Measurements from ENCODE around the gene ARMC6. TPM values are rescaled to one million over a fixed set of nuclear protein-coding genes. Genes with fewer than 3 reads are reported as not detected.
A peak's percentile ranks its signal among the peaks of the same experiment; 100 is the strongest.
"Not testable (repeated sequence)": the region's sequence is repeated elsewhere in the genome, so short reads cannot be mapped to it uniquely, and the experiment has no call there.

ARMC6 gene
- total RNA-seq, 1 donor from 2014 or later, result 27.0 TPM

DNA sequence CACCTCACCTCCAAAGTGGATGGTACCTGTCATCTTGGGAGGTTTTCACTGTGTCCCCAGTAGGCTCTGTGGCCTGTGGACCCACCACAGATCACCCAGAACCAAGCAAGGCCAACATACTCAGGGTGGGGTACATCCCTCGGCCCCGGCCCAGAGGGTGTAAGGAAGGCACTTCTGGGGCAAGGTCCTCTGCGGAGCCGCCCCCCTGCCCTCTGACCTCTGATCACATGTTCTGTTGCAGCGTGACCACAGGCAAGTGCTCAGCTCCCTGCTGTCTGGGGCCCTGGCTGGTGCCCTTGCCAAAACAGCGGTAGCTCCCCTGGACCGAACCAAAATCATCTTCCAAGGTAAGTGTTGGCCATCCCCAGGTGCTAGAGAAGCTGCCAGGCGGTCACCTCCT is 68.1 kb downstream of the ARMC6 start:
- Mint-ChIP-seq H3K9me3 (ENCODE audit: unreplicated experiment) (no peaks in the 10 kb centered on the region), H3K36me3 (ENCODE audit: unreplicated experiment) (peaks cover 3% of the 10 kb centered on the region), H3K27ac (ENCODE audit: unreplicated experiment) (no peak overlapping the region), H3K4me1 (ENCODE audit: unreplicated experiment) (peaks cover 15% of the 10 kb centered on the region), H3K27me3 (ENCODE audit: unreplicated experiment) (no peaks in the 10 kb centered on the region), H3K4me3 (ENCODE audit: unreplicated experiment) (no peak overlapping the region)
- DNase-seq (ENCODE audit: extremely low spot score, unreplicated experiment), result no peak
- TF ChIP-seq, protein P1, sequence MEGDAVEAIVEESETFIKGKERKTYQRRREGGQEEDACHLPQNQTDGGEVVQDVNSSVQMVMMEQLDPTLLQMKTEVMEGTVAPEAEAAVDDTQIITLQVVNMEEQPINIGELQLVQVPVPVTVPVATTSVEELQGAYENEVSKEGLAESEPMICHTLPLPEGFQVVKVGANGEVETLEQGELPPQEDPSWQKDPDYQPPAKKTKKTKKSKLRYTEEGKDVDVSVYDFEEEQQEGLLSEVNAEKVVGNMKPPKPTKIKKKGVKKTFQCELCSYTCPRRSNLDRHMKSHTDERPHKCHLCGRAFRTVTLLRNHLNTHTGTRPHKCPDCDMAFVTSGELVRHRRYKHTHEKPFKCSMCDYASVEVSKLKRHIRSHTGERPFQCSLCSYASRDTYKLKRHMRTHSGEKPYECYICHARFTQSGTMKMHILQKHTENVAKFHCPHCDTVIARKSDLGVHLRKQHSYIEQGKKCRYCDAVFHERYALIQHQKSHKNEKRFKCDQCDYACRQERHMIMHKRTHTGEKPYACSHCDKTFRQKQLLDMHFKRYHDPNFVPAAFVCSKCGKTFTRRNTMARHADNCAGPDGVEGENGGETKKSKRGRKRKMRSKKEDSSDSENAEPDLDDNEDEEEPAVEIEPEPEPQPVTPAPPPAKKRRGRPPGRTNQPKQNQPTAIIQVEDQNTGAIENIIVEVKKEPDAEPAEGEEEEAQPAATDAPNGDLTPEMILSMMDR (IDR thresholded peaks at IDR 0.05), result no peak

DNA sequence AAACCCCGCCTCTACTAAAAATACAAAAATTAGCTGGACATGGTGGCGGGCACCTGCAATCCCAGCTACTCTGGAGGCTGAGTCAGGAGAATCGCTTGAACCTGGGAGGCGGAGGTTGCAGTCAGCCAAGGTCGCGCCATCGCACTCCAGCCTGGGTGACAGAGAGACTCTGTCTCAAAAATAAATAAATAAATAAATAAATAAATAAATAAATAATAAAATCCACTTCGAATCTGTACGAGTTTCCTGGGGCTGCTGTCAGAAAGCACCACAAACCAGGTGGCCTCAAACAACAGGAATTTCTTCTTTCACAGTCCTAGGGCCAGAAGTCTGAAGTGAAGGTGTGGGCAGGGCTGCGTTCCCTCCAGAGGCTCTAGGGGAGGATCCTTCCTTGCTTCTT is 69.2 kb downstream of the ARMC6 start:
- peaks cover 15% of the 10 kb centered on the region for H3K4me1 Mint-ChIP-seq (ENCODE audit: unreplicated experiment)
- DNase-seq (ENCODE audit: extremely low spot score, unreplicated experiment); H3K9me3 Mint-ChIP-seq (ENCODE audit: unreplicated experiment); H3K27ac Mint-ChIP-seq (ENCODE audit: unreplicated experiment); H3K36me3 Mint-ChIP-seq (ENCODE audit: unreplicated experiment); H3K4me3 Mint-ChIP-seq (ENCODE audit: unreplicated experiment); H3K27me3 Mint-ChIP-seq (ENCODE audit: unreplicated experiment): not testable (repeated sequence)

DNA sequence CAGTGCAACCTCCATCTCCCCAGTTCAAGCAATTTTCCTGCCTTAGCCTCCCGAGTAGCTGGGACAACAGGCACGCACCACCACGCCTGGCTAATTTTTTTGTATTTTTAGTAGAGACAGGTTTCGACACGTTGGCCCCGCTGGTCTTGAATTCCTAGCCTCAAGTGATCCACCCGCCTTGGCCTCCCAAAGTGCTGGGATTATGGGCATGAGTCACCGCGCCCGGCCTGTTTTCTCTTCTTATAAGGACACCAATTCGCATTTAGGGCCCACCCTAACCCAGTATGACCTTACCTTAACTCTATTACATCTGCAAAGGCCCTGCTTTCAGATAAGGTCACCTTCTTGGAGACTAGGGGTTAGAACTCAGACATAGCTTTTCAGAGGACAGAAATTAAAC is 69.8 kb downstream of the ARMC6 start:
- H3K27me3 Mint-ChIP-seq (ENCODE audit: unreplicated experiment), result no peaks in the 10 kb centered on the region
- peaks cover 15% of the 10 kb centered on the region for H3K4me1 Mint-ChIP-seq (ENCODE audit: unreplicated experiment)
- DNase-seq (ENCODE audit: extremely low spot score, unreplicated experiment), result no peak
- TF ChIP-seq, protein P1 (IDR thresholded peaks at IDR 0.05), result no peak
- no peak overlapping the region for H3K4me3 Mint-ChIP-seq (ENCODE audit: unreplicated experiment)
- H3K9me3 Mint-ChIP-seq (ENCODE audit: unreplicated experiment), result no peaks in the 10 kb centered on the region
- H3K36me3 Mint-ChIP-seq (ENCODE audit: unreplicated experiment), result peaks cover 2% of the 10 kb centered on the region
- no peak overlapping the region for H3K27ac Mint-ChIP-seq (ENCODE audit: unreplicated experiment)

DNA sequence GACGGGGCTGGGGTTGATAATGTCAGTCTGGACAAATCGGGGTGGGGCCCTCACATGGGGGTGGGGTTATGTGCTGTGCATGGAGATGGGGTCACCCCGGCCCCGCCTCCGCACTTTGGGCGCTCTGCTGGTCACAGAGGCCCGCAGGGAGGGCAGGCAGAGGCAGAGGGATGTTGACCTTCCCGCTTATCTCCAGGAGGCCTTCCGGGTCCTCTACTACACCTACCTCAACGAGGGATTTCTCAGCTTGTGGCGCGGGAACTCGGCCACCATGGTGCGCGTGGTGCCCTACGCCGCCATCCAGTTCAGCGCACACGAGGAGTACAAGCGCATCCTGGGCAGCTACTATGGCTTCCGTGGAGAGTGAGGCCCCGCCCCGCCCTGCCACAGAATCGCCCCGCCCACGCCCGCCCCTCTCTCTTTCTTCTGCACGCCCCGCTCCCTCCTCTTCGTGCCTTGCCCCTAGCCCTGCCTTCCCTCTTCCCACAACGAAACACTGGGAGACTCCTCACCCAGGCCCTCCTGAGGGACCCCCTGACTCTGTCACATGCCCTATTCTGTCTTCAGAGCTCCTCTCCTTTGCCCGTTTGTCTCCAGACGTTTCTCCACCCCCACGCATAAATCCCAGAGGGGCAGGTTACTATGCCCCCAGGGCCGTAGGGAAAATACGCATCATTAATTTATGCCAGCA is 72.1 kb downstream of the ARMC6 start:
- H3K4me1 Mint-ChIP-seq (ENCODE audit: unreplicated experiment), result peaks cover 20% of the 10 kb centered on the region
- H3K36me3 Mint-ChIP-seq (ENCODE audit: unreplicated experiment), result peaks cover 2% of the 10 kb centered on the region
- DNase-seq (ENCODE audit: extremely low spot score, unreplicated experiment), result no peak
- TF ChIP-seq, protein P1 (IDR thresholded peaks at IDR 0.05), result no peak
- no peaks in the 10 kb centered on the region for H3K9me3 Mint-ChIP-seq (ENCODE audit: unreplicated experiment)
- no peak overlapping the region for H3K27ac Mint-ChIP-seq (ENCODE audit: unreplicated experiment)
- H3K4me3 Mint-ChIP-seq (ENCODE audit: unreplicated experiment), result peak overlapping the region; percentile 65
- H3K27me3 Mint-ChIP-seq (ENCODE audit: unreplicated experiment), result no peaks in the 10 kb centered on the region

DNA sequence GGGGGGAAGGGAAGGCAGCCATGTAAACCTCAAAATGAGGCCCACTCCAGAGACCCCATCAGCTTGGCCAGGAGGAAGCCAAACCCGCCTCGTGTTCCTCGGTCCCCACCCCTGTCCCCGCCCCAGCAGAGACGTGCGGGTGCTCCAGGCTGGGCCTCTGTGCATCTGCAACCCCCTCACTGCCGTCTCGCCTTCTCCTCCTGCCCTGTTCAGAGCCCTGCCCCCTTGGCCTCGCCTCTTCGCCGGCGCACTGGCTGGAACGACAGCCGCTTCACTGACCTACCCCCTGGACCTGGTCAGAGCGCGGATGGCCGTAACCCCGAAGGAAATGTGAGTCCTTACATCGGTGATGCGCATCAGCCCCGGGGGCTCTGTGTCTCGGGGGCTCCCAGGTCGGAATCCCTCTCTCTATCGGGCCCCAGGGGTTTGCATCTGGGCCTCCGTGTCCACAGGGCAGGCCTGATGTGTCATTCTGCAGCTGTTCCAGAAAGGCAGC is 72.7 kb downstream of the ARMC6 start:
- Mint-ChIP-seq H3K4me3 (ENCODE audit: unreplicated experiment) (peak overlapping the region; percentile 65), H3K36me3 (ENCODE audit: unreplicated experiment) (peaks cover 2% of the 10 kb centered on the region), H3K27ac (ENCODE audit: unreplicated experiment) (peak overlapping the region; percentile 10), H3K27me3 (ENCODE audit: unreplicated experiment) (no peaks in the 10 kb centered on the region), H3K9me3 (ENCODE audit: unreplicated experiment) (no peaks in the 10 kb centered on the region), H3K4me1 (ENCODE audit: unreplicated experiment) (peaks cover 20% of the 10 kb centered on the region)
- DNase-seq (ENCODE audit: extremely low spot score, unreplicated experiment), result no peak
- TF ChIP-seq, protein P1 (IDR thresholded peaks at IDR 0.05), result no peak

DNA sequence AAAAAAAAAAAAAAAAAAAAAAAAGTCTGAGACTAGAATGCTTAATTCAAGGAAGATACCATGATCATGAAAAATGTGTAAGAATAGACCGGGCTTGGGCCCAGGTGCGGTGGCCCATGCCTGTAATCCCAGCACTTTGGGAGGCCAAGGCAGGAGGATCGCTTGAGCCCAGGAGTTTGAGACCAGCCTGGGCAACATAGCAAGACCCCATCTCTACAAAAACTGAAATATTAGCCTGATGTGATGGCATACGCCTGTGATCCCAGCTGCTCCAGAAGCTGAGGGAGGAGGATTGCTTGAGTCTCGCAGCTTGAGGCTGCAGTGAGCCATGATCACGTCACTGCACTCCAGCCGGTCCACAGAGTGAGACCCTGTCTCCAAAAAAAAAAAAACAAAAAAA is 73.5 kb downstream of the ARMC6 start:
- not testable (repeated sequence) for DNase-seq (ENCODE audit: extremely low spot score, unreplicated experiment); H3K4me3 Mint-ChIP-seq (ENCODE audit: unreplicated experiment); H3K36me3 Mint-ChIP-seq (ENCODE audit: unreplicated experiment); H3K27me3 Mint-ChIP-seq (ENCODE audit: unreplicated experiment); H3K27ac Mint-ChIP-seq (ENCODE audit: unreplicated experiment); H3K9me3 Mint-ChIP-seq (ENCODE audit: unreplicated experiment)
- H3K4me1 Mint-ChIP-seq (ENCODE audit: unreplicated experiment), result peaks cover 21% of the 10 kb centered on the region
